Peyer's patch (tissue), 4 donors: ENCODE data around the gene PFKFB3. TPM values are rescaled to one million over a fixed set of nuclear protein-coding genes. Genes with fewer than 3 reads are reported as not detected.

ENCODE experiments used
- DNase-seq, 3 donors: peaks; one replicate each; pipeline ENCODE4 v3.0.0-alpha.2; 2017 to 2019
- H3K27ac ChIP-seq, 4 donors: fragments of 200-600 bp; sonication (generic); one replicate each; pipeline ENCODE4 v1.5.1; 2016 to 2019
- H3K27me3 ChIP-seq, 2 donors: fragments of 200-600 bp; sonication (generic); one replicate each; pipeline ENCODE4 v1.5.1; 2019
- H3K36me3 ChIP-seq, 3 donors: fragments of 200-600 bp; sonication (generic); one replicate each; pipeline ENCODE4 v1.5.1; 2016 to 2019
- H3K4me1 ChIP-seq, 4 donors: fragments of 200-600 bp; sonication (generic); one replicate each; pipeline ENCODE4 v1.5.1; 2016 to 2019
- H3K4me3 ChIP-seq, 4 donors: fragments of 200-600 bp; sonication (generic); 1 replicate in 3 of 4; 2 replicates in 1 of 4; pipeline ENCODE4 v1.5.1; 2016 to 2019; ENCODE audit warnings: mild to moderate bottlenecking in 1 of 4
- H3K9me3 ChIP-seq, 4 donors: fragments of 200-600 bp; sonication (generic); one replicate each; pipeline ENCODE4 v1.5.1; 2016 to 2019; ENCODE audit warnings: mild to moderate bottlenecking in 1 of 4
- POLR2A ChIP-seq, 2 donors: fragments of 450-650 bp; IDR thresholded peaks; one replicate each; pipeline ENCODE4 v1.5.1; 2017; ENCODE audit warnings: antibody characterized with exemption in 2 of 2, mild to moderate bottlenecking in 2 of 2, moderate library complexity in 2 of 2
- total RNA-seq, 4 donors: library from RNA; depleted of rRNA; stranded (reverse); fragments of >200 nt; gene quantifications; one replicate each; pipeline ENCODE4 v1.1.0, GENCODE V29; 2016
- TF ChIP-seq, protein P1 (sequence below), 6 experiments: fragments of 450-650 bp in 4 of 6; fragments of 200-600 bp in 2 of 6; sonication (generic) in 1 of 6; IDR thresholded peaks; one replicate each; pipeline ENCODE4 v1.5.1; 2017 to 2019; ENCODE audit warnings: antibody characterized with exemption in 6 of 6, mild to moderate bottlenecking in 3 of 6, moderate library complexity in 1 of 6

Gene PFKFB3
- total RNA-seq, 4 donors from 2014 or later, result 15.2 to 85.0 (median 36.6) TPM

DNA sequence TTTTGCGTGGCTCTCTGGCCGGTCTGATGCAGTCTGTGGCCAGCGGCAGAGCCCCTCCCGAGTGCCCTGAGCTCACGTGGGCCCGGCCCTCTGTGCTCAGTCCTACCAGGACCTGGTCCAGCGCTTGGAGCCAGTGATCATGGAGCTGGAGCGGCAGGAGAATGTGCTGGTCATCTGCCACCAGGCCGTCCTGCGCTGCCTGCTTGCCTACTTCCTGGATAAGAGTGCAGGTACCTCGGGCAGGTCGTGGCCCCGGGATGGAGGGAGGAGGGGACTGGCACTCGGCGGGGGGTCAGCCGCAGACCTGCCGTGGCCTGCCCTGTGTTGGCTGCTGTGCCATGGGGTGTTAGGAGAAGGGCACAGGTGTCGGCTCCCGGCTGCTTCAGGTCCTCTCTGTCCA lies 20.0 kb downstream of the PFKFB3 start:
- no peaks in the 10 kb centered on the region for H3K4me1 ChIP-seq
- H3K36me3 ChIP-seq, result peaks cover 0 to 95% (median 0%) of the 10 kb centered on the region in 3 donors
- no peaks in the 10 kb centered on the region for H3K27me3 ChIP-seq
- no peak overlapping the region for H3K4me3 ChIP-seq
- H3K9me3 ChIP-seq, result no peaks in the 10 kb centered on the region
- H3K27ac ChIP-seq, result no peak overlapping the region
- no peak for TF ChIP-seq POLR2A (IDR thresholded peaks at IDR 0.05)
- TF ChIP-seq, protein P1, sequence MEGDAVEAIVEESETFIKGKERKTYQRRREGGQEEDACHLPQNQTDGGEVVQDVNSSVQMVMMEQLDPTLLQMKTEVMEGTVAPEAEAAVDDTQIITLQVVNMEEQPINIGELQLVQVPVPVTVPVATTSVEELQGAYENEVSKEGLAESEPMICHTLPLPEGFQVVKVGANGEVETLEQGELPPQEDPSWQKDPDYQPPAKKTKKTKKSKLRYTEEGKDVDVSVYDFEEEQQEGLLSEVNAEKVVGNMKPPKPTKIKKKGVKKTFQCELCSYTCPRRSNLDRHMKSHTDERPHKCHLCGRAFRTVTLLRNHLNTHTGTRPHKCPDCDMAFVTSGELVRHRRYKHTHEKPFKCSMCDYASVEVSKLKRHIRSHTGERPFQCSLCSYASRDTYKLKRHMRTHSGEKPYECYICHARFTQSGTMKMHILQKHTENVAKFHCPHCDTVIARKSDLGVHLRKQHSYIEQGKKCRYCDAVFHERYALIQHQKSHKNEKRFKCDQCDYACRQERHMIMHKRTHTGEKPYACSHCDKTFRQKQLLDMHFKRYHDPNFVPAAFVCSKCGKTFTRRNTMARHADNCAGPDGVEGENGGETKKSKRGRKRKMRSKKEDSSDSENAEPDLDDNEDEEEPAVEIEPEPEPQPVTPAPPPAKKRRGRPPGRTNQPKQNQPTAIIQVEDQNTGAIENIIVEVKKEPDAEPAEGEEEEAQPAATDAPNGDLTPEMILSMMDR (IDR thresholded peaks at IDR 0.05), result no peak
- DNase-seq, result no peak

DNA sequence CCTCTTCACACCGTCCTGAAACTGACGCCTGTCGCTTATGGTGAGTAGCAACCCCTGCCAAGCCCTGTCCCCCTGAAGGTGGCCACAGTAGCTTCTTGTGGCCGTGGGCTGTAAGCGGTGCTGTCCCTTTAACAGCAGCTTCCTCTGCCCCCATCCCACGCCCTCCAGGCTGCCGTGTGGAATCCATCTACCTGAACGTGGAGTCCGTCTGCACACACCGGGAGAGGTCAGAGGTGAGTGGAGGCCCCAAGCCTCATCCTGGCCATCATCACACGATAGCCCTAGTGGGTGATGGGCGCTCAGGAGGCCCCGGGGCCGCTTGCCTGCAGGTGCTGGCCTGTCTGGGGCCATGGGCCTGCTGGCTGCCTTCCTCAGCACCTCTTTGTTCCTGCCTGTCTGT lies 21.2 kb downstream of the PFKFB3 start:
- H3K36me3 ChIP-seq, result peaks cover 0 to 98% (median 0%) of the 10 kb centered on the region in 3 donors
- no peaks in the 10 kb centered on the region for H3K27me3 ChIP-seq
- H3K9me3 ChIP-seq, result no peaks in the 10 kb centered on the region
- no peaks in the 10 kb centered on the region for H3K4me1 ChIP-seq
- TF ChIP-seq, protein P1 (IDR thresholded peaks at IDR 0.05), result no peak
- TF ChIP-seq POLR2A (IDR thresholded peaks at IDR 0.05), result no peak
- H3K4me3 ChIP-seq, result no peak overlapping the region
- no peak overlapping the region for H3K27ac ChIP-seq
- DNase-seq, result no peak

DNA sequence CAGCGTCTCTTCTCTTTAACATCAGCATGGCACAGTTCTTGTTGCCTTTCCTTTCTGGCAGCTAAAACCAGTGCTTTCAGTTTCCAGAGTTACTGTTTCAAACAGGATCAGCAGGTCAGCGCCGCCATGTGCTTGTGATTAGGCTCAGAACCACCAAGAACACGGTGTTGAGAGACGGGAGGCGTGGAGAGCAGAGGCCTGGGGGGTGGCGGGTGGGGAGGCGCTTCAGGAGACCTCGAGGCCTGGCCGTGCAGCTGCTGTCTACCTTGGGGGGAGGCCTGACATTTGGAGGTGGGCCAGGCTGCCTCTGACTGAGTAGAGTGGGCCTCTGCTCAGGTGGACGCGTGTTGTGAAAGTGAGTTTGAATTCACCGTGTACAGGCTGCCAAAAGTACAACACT lies 22.0 kb downstream of the PFKFB3 start:
- TF ChIP-seq, protein P1 (IDR thresholded peaks at IDR 0.05), result no peak
- TF ChIP-seq POLR2A (IDR thresholded peaks at IDR 0.05), result no peak
- Histone ChIP-seq H3K27me3 (no peaks in the 10 kb centered on the region), H3K9me3 (no peaks in the 10 kb centered on the region), H3K4me1 (no peaks in the 10 kb centered on the region), H3K36me3 (peaks cover 0 to 99% (median 0%) of the 10 kb centered on the region in 3 donors), H3K27ac (no peak overlapping the region), H3K4me3 (no peak overlapping the region)
- no peak for DNase-seq

DNA sequence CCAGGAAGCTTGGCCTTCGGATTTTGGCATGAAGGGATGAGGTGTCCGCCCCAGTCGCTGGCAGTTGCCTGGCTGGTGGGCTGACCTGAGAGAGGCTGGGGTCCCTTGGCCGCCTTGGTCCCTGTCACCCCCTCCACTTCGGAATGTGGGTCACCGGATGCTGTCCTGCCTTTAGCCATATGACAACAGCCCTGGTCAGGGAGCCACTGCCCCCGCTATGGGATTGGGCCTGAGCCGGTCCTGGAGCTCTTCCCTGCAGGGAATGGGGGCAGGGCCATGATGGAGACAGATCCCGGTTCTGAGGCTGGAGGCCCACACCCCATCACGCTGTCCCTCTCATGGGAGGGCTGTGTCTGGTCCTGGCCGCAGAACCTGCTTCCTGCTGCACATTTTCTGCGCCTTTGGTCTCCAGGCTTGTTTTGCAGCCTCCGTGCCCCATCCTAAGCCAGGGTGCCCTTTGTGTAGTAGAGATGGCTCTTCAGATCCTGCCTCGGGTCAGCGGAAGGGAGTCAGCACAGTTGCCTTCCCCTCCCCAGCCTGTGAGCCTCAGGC lies 22.6 kb downstream of the PFKFB3 start:
- no peak for DNase-seq
- TF ChIP-seq, protein P1 (IDR thresholded peaks at IDR 0.05), result no peak
- no peak for TF ChIP-seq POLR2A (IDR thresholded peaks at IDR 0.05)

DNA sequence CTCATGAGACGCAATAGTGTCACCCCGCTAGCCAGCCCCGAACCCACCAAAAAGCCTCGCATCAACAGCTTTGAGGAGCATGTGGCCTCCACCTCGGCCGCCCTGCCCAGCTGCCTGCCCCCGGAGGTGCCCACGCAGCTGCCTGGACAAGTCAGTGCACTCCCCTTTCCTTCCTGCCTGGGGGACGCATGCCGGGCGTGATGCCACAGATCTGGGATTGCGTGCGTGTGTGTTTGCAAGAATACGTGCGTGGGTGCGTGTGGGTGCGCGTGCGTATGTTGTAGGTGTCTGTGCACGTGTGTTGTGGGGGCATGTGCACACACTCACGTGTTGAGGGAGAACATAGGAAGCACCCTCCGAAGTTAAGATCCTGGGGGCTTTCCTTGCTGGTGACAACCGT lies 23.5 kb downstream of the PFKFB3 start:
- DNase-seq, result no peak
- Histone ChIP-seq H3K27me3 (no peaks in the 10 kb centered on the region), H3K4me3 (no peak overlapping the region), H3K27ac (no peak overlapping the region), H3K4me1 (no peaks in the 10 kb centered on the region), H3K9me3 (no peaks in the 10 kb centered on the region), H3K36me3 (peaks cover 0 to 99% (median 0%) of the 10 kb centered on the region in 3 donors)
- TF ChIP-seq, protein P1 (IDR thresholded peaks at IDR 0.05), result no peak
- no peak for TF ChIP-seq POLR2A (IDR thresholded peaks at IDR 0.05)

More for the DNA sequence above, 22.6 kb downstream of the PFKFB3 start:
- H3K36me3 ChIP-seq, result peaks cover 0 to 99% (median 0%) of the 10 kb centered on the region in 3 donors
- H3K4me1 ChIP-seq, result no peaks in the 10 kb centered on the region
- no peak overlapping the region for H3K4me3 ChIP-seq
- no peak overlapping the region for H3K27ac ChIP-seq
- no peaks in the 10 kb centered on the region for H3K9me3 ChIP-seq
- no peaks in the 10 kb centered on the region for H3K27me3 ChIP-seq

DNA sequence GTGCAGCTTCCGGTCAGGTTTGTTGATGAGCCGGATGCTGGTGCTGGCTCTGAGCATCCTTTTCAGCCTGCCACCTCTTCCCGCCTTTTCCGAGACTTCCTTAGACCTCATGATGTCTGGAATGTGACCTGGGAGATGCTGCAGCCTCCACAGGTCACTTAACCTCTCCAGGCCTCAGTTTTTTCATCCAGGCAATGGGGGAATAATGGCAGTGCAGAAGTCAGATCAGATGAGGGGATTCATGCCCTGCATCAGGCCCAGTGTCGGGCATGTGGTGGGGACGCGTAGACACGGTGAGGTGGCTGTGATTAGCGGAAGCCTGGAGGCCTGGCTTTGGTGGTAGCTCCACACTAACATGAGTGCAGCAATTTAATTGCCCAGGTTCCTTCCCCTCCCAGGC lies 24.6 kb downstream of the PFKFB3 start:
- peaks cover 0 to 96% (median 0%) of the 10 kb centered on the region in 3 donors for H3K36me3 ChIP-seq
- H3K4me1 ChIP-seq, result no peaks in the 10 kb centered on the region
- no peaks in the 10 kb centered on the region for H3K27me3 ChIP-seq
- no peaks in the 10 kb centered on the region for H3K9me3 ChIP-seq
- DNase-seq, result no peak
- no peak overlapping the region for H3K27ac ChIP-seq
- no peak overlapping the region for H3K4me3 ChIP-seq
- TF ChIP-seq, protein P1 (IDR thresholded peaks at IDR 0.05), result no peak
- TF ChIP-seq POLR2A (IDR thresholded peaks at IDR 0.05), result no peak
